ENCODE results near the gene USP35. TPM values are rescaled to one million over a fixed set of nuclear protein-coding genes. Genes with fewer than 3 reads are reported as not detected.
A peak's percentile ranks its signal among the peaks of the same experiment; 100 is the strongest.

USP35 gene
- total RNA-seq, 1 donor from 2014 or later: 11.8 TPM

DNA sequence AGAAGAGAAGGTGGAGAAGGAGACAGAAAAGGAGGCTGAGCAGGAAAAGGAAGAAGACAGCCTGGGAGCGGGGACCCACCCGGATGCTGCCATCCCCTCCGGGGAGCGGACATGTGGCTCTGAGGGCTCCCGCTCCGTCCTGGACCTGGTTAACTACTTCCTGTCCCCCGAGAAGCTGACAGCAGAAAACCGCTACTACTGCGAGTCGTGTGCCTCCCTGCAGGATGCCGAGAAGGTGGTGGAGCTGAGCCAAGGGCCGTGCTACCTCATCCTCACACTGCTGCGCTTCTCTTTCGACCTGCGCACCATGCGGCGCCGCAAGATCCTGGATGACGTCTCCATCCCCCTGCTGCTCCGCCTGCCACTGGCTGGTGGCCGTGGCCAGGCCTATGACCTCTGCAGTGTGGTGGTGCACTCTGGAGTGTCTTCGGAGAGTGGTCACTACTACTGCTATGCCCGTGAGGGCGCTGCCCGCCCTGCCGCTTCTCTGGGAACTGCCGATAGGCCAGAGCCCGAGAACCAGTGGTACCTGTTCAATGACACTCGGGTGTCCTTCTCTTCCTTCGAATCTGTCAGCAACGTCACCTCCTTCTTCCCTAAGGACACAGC is 21.4 kb downstream of the USP35 start:
- TF ChIP-seq, protein P1, sequence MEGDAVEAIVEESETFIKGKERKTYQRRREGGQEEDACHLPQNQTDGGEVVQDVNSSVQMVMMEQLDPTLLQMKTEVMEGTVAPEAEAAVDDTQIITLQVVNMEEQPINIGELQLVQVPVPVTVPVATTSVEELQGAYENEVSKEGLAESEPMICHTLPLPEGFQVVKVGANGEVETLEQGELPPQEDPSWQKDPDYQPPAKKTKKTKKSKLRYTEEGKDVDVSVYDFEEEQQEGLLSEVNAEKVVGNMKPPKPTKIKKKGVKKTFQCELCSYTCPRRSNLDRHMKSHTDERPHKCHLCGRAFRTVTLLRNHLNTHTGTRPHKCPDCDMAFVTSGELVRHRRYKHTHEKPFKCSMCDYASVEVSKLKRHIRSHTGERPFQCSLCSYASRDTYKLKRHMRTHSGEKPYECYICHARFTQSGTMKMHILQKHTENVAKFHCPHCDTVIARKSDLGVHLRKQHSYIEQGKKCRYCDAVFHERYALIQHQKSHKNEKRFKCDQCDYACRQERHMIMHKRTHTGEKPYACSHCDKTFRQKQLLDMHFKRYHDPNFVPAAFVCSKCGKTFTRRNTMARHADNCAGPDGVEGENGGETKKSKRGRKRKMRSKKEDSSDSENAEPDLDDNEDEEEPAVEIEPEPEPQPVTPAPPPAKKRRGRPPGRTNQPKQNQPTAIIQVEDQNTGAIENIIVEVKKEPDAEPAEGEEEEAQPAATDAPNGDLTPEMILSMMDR (IDR thresholded peaks at IDR 0.05): no peak
- TF ChIP-seq POLR2AphosphoS5 (IDR thresholded peaks at IDR 0.05; ENCODE audit: insufficient read depth in 1 of 2, low read depth in 1 of 2): peak in 1 of 2 donors; percentile 18
- Histone ChIP-seq H3K27me3 (no peaks in the 10 kb centered on the region), H3K27ac (no peak overlapping the region), H3K4me1 (peaks cover 6% of the 10 kb centered on the region), H3K36me3 (peaks cover 0 to 37% of the 10 kb centered on the region in 2 donors), H3K4me3 (no peak overlapping the region), H3K9me3 (no peaks in the 10 kb centered on the region)
- intact Hi-C loops (cut with DNase I): no loop called here
- no peak for DNase-seq (ENCODE audit: extremely low spot score in 2 of 2)

DNA sequence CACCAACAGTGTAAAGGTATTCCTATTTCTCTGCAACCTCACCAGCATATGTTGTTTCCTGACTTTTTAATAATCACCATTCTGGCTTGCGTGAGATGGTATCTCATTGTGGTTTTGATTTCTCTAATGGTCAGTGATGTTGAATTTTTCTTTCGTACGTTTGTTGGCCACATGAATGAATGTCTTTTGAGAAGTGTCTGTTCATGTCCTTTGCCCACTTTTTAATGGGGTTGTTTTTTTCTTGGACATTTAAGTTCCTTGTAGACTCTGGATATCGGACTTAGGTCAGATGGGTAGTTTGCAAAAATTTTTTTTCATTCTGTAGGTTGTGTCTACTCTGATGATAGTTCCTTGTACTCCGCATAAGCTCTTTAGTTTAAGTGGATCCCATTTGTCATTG is 22.8 kb downstream of the USP35 start:
- intact Hi-C loops (cut with DNase I): no loop called here

DNA sequence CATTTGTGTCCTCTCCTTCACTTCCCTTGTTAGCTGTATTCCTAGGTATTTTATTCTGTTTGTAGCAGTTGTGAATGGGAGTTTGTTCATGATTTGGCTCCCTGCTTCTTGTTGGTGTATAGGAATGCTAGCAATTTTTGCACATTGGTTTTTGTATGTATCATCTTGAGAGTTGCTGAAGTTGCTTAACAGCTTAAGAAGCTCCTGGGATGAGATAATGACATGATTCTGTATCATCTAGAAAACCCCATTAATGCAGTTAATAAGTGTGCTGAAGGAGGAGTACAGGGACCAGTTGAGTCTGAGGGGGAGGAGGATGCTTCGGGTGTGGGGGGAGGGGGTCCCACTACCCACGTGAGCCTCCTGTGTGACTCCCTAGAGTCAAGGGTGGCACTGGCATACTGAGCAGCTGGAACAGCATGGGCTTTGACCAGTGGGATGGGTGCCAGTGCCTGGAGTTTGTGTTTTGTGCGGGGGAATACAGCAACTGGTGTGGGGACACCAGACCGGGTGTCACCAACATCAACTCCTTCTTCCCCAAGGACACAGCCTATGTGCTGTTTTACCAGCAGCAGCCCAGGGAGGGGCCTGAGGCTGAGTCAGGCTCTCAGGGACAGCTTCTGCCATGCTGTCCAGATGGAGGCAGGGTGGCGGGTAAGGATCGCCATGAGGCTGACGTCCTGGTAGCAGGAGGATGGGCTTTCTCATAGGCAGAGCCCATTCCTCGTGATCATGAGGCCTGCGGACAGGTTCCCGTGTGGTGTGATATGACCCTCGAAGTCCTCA is 24.1 kb downstream of the USP35 start:
- Histone ChIP-seq H3K4me1 (peaks cover 6% of the 10 kb centered on the region), H3K4me3 (no peak overlapping the region), H3K36me3 (peaks cover 0 to 24% of the 10 kb centered on the region in 2 donors), H3K27me3 (no peaks in the 10 kb centered on the region), H3K9me3 (no peaks in the 10 kb centered on the region), H3K27ac (no peak overlapping the region)
- intact Hi-C loops (cut with DNase I): no loop called here
- TF ChIP-seq POLR2AphosphoS5 (IDR thresholded peaks at IDR 0.05; ENCODE audit: insufficient read depth in 1 of 2, low read depth in 1 of 2) (no peak), POLR2A (IDR thresholded peaks at IDR 0.05) (no peak)
- TF ChIP-seq, protein P1 (IDR thresholded peaks at IDR 0.05): no peak
- DNase-seq (ENCODE audit: extremely low spot score in 2 of 2): no peak

More for the DNA sequence above, 22.8 kb downstream of the USP35 start:
- no peak overlapping the region for H3K27ac ChIP-seq
- no peak overlapping the region for H3K4me3 ChIP-seq
- TF ChIP-seq, protein P1 (IDR thresholded peaks at IDR 0.05): no peak
- no peak for TF ChIP-seq POLR2AphosphoS5 (IDR thresholded peaks at IDR 0.05; ENCODE audit: insufficient read depth in 1 of 2, low read depth in 1 of 2)
- no peak for TF ChIP-seq POLR2A (IDR thresholded peaks at IDR 0.05)
- no peak for DNase-seq (ENCODE audit: extremely low spot score in 2 of 2)
- peaks cover 6% of the 10 kb centered on the region for H3K4me1 ChIP-seq
- no peaks in the 10 kb centered on the region for H3K9me3 ChIP-seq
- H3K27me3 ChIP-seq: no peaks in the 10 kb centered on the region
- peaks cover 0 to 35% of the 10 kb centered on the region in 2 donors for H3K36me3 ChIP-seq

DNA sequence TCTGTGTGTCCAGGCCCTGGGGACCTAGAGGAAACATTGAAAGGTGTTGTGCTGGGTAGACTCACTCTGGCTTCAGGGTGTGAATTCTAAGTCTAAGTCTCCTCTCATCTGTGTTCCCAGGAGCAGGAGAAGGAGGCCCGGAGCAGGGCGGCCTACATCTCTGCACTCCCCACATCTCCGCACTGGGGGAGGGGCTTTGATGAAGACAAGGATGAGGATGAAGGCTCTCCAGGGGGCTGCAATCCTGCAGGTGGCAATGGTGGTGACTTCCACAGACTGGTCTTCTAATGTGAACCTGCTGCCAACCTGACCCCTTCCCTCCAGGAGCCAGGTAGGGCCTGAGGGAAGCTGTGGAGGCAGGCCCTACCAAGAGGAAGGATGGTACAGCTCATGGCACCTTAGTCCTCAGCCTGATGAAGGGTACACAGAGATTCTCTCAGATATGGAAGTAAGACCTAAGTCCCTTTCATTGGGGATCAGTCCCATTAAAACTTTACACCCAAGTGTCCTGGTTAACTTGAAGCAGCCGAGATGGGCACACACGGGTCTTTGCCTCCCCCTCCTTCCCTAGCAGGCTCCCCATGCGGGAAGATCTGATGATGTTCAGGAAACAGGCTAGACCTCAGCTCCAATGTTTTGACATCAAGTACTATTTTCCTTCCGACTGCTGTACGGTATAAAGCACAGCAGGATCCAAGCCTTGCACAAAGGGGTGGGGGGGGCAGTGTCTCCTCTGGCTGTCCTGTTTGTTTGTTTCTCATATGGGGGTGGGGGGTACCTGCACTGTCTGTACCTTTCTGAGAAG is 25.0 kb downstream of the USP35 start:
- DNase-seq (ENCODE audit: extremely low spot score in 2 of 2): no peak
- TF ChIP-seq POLR2AphosphoS5 (IDR thresholded peaks at IDR 0.05; ENCODE audit: insufficient read depth in 1 of 2, low read depth in 1 of 2): no peak
- no peak for TF ChIP-seq POLR2A (IDR thresholded peaks at IDR 0.05)
- TF ChIP-seq, protein P1 (IDR thresholded peaks at IDR 0.05): no peak
- Histone ChIP-seq H3K27me3 (no peaks in the 10 kb centered on the region), H3K36me3 (peaks cover 0 to 22% of the 10 kb centered on the region in 2 donors), H3K9me3 (no peaks in the 10 kb centered on the region), H3K4me1 (peaks cover 6% of the 10 kb centered on the region), H3K4me3 (no peak overlapping the region), H3K27ac (no peak overlapping the region)
- intact Hi-C loops (cut with DNase I): no loop called here
